DND-41 (cell line): Measurements from ENCODE around the gene TTBK1.

Source experiments
- ATAC-seq: fragments of 200-7000 bp; cut with Tn5 transposase; 3 replicates; pipeline ENCODE4 v1.9.1; 2021; ENCODE audit warnings: low read depth; ENCODE audit not compliant: insufficient read depth
- DNase-seq: peaks from one replicate; pipeline ENCODE4 v3.0.0-alpha.2; 2020
- H2AFZ ChIP-seq: 2 replicates; pipeline ENCODE4 v1.6.0; 2012; ENCODE audit warnings: low read depth, low read length
- H3K27ac ChIP-seq: 2 replicates; pipeline ENCODE4 v1.5.1; 2012; ENCODE audit warnings: low read length, inconsistent platforms
- H3K27me3 ChIP-seq: fragments of 200-600 bp; sonication (generic); 2 replicates; pipeline ENCODE4 v1.6.0; 2012; ENCODE audit warnings: low read length, mild to moderate bottlenecking, inconsistent platforms; ENCODE audit not compliant: insufficient read depth, poor library complexity
- H3K36me3 ChIP-seq: 2 replicates; pipeline ENCODE4 v1.5.1; 2012; ENCODE audit warnings: low read length, inconsistent platforms; ENCODE audit not compliant: insufficient read depth
- H3K4me1 ChIP-seq: 2 replicates; pipeline ENCODE4 v1.5.1; 2012; ENCODE audit warnings: mild to moderate bottlenecking, low read length; ENCODE audit not compliant: insufficient read depth
- H3K4me2 ChIP-seq: 2 replicates; pipeline ENCODE4 v1.6.0; 2012; ENCODE audit warnings: mild to moderate bottlenecking, moderate library complexity, low read length, inconsistent platforms; ENCODE audit not compliant: insufficient read depth
- H3K4me3 ChIP-seq, 2 experiments: fragments of 200-600 bp in 1 of 2; shearing (Covaris generic) in 1 of 2; 2 replicates each; pipeline ENCODE4 v1.5.1; 2012 to 2016; ENCODE audit warnings: inconsistent platforms in 2 of 2, low read length in 2 of 2, mild to moderate bottlenecking in 2 of 2, low read depth in 1 of 2, moderate library complexity in 1 of 2
- H3K79me2 ChIP-seq: 2 replicates; pipeline ENCODE4 v1.6.0; 2012; ENCODE audit warnings: low read length, inconsistent platforms; ENCODE audit not compliant: insufficient read depth
- H3K9ac ChIP-seq: 2 replicates; pipeline ENCODE4 v1.6.0; 2012; ENCODE audit warnings: low read depth, mild to moderate bottlenecking, inconsistent platforms, low read length, moderate library complexity
- H3K9me3 ChIP-seq: 2 replicates; pipeline ENCODE4 v1.5.1; 2012; ENCODE audit warnings: low read length, moderate library complexity, mild to moderate bottlenecking, inconsistent platforms; ENCODE audit not compliant: insufficient read depth, severe bottlenecking
- H4K20me1 ChIP-seq: 2 replicates; pipeline ENCODE4 v1.6.0; 2012; ENCODE audit warnings: low read length; ENCODE audit not compliant: insufficient read depth
- CTCF ChIP-seq: IDR thresholded peaks from 2 replicates; pipeline ENCODE4 v1.5.1; 2012; ENCODE audit warnings: borderline replicate concordance, low read length, moderate library complexity, mild to moderate bottlenecking; ENCODE audit not compliant: poor library complexity, severe bottlenecking; ENCODE audit errors: extremely low read depth
- EZH2 ChIP-seq: IDR thresholded peaks from 3 replicates; pipeline ENCODE4 v1.6.1; 2012; ENCODE audit warnings: borderline replicate concordance, low read depth, mild to moderate bottlenecking, moderate library complexity, low read length, inconsistent platforms; ENCODE audit not compliant: severe bottlenecking

Gene TTBK1

DNA sequence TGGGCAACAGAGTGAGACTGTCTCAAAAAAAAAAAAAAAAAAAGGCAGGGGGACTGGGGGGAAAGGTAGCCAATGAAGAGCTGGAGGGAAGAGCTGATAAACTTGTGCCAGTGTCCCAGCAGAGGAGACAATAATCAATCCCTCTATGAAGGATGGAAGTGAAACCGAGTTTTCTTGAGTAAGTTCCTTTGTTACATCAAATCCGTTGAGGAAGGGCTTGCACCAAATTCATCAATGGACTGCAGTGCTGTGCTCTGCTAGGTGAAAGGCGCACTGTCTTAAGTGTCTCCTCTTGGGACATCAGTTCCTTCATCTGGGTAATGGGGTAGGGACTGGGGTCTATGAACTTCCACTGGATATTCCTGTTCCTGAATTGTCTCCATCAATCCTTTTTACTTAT is 68.4 kb downstream of the TTBK1 start:
- peaks cover 3% of the 10 kb centered on the region for H3K27me3 ChIP-seq
- H3K4me1 ChIP-seq, result no peaks in the 10 kb centered on the region
- no peak overlapping the region for H3K27ac ChIP-seq
- TF ChIP-seq CTCF (no peak), EZH2 (no peak)
- ATAC-seq, result no peak
- no peak overlapping the region for H3K4me2 ChIP-seq
- H3K79me2 ChIP-seq, result no peaks in the 10 kb centered on the region
- H2AFZ ChIP-seq, result no peak overlapping the region
- H3K9ac ChIP-seq, result no peak overlapping the region
- no peaks in the 10 kb centered on the region for H3K36me3 ChIP-seq
- H3K4me3 ChIP-seq, result no peak overlapping the region
- no peaks in the 10 kb centered on the region for H3K9me3 ChIP-seq
- H4K20me1 ChIP-seq, result no peaks in the 10 kb centered on the region
- DNase-seq, result no peak

GRCh38 chr6:43313813-43314212 is 70.5 kb downstream of the TTBK1 start:
- TF ChIP-seq CTCF, result no peak
- TF ChIP-seq EZH2, result no peak
- Histone ChIP-seq H3K36me3 (no peaks in the 10 kb centered on the region), H3K4me1 (no peaks in the 10 kb centered on the region), H3K4me3 (no peak overlapping the region), H3K79me2 (no peaks in the 10 kb centered on the region), H3K27ac (no peak overlapping the region), H2AFZ (no peak overlapping the region), H3K4me2 (no peak overlapping the region), H3K9ac (no peak overlapping the region), H4K20me1 (no peaks in the 10 kb centered on the region), H3K27me3 (peaks cover 3% of the 10 kb centered on the region), H3K9me3 (no peaks in the 10 kb centered on the region)
- DNase-seq (no peak), ATAC-seq (no peak)

- H3K36me3 ChIP-seq, result no peaks in the 10 kb centered on the region
- H3K4me1 ChIP-seq, result no peaks in the 10 kb centered on the region
- ATAC-seq, result no peak
- H3K27ac ChIP-seq, result no peak overlapping the region
- H3K27me3 ChIP-seq, result peaks cover 3% of the 10 kb centered on the region
- H3K79me2 ChIP-seq, result no peaks in the 10 kb centered on the region
- no peaks in the 10 kb centered on the region for H3K9me3 ChIP-seq
- no peak overlapping the region for H2AFZ ChIP-seq
- no peak overlapping the region for H3K4me2 ChIP-seq
- TF ChIP-seq EZH2 (no peak), CTCF (no peak)
- no peak for DNase-seq
- no peaks in the 10 kb centered on the region for H4K20me1 ChIP-seq
- no peak overlapping the region for H3K4me3 ChIP-seq
- no peak overlapping the region for H3K9ac ChIP-seq
These were observed 74.7 kb downstream of the TTBK1 start for GRCh38 chr6:43318011-43318410.

- no peak for DNase-seq
- TF ChIP-seq EZH2 (no peak), CTCF (no peak)
- H3K27me3 ChIP-seq, result no peaks in the 10 kb centered on the region
- no peak overlapping the region for H3K4me3 ChIP-seq
- no peaks in the 10 kb centered on the region for H4K20me1 ChIP-seq
- no peak overlapping the region for H3K9ac ChIP-seq
- H2AFZ ChIP-seq, result no peak overlapping the region
- no peak overlapping the region for H3K27ac ChIP-seq
- ATAC-seq, result no peak
- H3K4me2 ChIP-seq, result no peak overlapping the region
- no peaks in the 10 kb centered on the region for H3K79me2 ChIP-seq
- no peaks in the 10 kb centered on the region for H3K4me1 ChIP-seq
- H3K9me3 ChIP-seq, result no peaks in the 10 kb centered on the region
- H3K36me3 ChIP-seq, result no peaks in the 10 kb centered on the region
These were observed 82.6 kb downstream of the TTBK1 start for GRCh38 chr6:43325876-43326275.
